ENCODE measurements around the gene DNER.

DNA sequence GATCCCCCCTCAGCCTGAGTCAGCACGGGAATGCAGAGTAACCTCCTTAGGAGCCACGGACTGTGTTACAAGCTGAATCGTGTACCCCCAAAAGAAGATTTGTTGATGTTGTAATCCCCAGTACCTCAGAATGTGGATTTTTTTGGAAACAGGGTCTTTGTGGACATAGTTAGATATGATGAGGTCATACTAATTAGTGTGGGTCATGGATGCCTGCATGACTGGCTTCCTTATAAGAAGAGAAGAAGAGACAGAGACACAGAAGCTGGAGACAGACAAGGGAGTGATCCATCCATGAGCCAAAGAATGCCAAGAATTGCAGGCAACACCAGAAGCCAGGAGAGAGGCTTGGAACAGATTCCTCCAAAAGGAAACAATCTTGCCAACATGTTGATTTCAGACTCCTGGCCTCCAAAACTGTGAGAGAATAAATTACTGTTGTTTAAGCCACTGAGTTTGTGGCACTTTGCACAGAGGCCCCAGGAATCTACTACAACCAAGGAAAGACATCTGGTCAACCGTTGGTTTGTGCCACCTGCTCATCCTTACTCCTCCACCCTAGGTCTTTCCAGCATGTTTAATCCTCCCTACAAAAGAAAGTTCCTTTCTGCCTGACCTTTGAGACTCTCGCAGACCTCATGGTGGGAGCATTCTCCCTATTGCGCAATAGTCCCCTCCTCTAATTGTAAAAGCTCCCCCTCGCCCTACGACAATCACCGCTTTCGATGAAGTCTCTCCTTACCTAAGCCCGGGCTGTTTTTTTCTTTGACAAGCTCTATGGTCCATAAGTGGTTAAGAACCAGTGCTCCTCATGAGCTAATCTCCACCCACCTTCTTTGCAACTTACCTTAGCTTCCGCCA lies 91.6 kb downstream of the DNER start:
- TF ChIP-seq CTCF (IDR thresholded peaks at IDR 0.05) (no peak), POLR2A (IDR thresholded peaks at IDR 0.05) (no peak)
